GM21528 (cell line): ENCODE data around the gene ASIC2.

Experiments used
- ATAC-seq: cut with Tn5 transposase; IDR thresholded peaks from one replicate; pipeline ENCODE4 v1.9.1; 2021; ENCODE audit warnings: mild to moderate bottlenecking, moderate library complexity; ENCODE audit not compliant: unreplicated experiment, low FRiP score

The ASIC2 gene

GRCh38 chr17:33258296-33258695 is 34.8 kb downstream of the ASIC2 start:
- no peak for ATAC-seq

DNA sequence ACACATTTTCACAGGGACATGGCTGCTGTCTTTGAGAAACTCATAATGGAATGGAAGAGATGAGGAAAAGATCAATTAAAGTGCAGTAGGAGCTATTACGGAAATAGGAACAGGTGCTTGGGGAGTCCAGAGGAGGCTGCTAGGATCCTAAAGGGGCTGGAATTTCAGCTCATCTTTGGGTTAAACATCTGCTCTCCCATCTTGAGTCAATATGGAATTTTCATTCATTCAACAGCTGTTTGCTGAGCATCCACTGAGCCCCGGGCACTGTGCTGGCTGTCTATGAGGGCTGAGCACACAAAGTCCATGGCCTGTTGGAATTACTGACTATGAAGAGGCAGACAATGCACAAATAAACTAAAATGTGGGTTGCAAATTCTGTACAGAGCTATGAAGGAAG is 47.9 kb downstream of the ASIC2 start:
- no peak for ATAC-seq

- ATAC-seq: no peak
Observed at GRCh38 chr17:33243732-33244131, 49.4 kb downstream of the ASIC2 start.

- ATAC-seq: no peak
Observed at GRCh38 chr17:33242375-33243124, 50.5 kb downstream of the ASIC2 start.

DNA sequence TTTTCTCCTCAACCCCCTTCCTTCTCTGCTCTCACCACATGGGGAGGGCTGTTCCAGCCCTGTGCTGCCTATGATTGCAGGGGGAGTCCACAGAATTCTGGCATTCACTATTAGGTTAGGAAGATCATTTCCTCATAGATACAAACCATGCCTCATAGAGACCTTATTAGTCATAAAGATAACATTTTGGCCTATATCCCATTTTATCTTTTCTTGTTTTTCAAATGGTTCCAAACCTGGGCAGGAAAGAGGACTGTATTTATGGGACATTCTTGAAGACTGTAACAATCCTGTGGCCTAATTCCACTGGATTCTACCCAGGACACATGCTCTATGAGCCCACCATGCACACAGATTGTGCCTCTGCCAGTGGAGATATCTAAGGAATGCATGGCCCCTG is 51.7 kb downstream of the ASIC2 start:
- ATAC-seq: no peak

DNA sequence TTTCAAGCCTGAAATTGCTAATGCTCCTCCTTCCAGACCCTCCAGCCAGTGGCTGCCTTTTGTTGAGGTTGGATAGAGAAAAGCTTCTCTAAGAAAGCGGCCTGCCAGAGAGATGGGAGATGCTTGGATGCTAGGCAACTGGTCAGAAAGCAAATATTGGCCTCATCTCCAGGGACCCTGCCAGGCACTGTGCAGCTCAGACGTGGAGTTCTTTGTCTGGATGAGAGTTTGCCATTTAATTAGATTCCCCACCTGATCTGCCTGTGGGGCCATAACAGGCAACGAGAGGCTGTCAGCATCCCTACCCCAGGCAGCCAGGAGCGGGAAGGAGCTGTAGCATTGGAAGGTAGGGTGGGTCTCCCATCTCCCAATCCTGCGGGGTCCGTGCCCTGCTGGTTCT is 52.7 kb downstream of the ASIC2 start:
- no peak for ATAC-seq

GRCh38 chr17:33239702-33240101 is 53.4 kb downstream of the ASIC2 start:
- no peak for ATAC-seq

GRCh38 chr17:33234930-33235685 is 58.0 kb downstream of the ASIC2 start:
- no peak for ATAC-seq

DNA sequence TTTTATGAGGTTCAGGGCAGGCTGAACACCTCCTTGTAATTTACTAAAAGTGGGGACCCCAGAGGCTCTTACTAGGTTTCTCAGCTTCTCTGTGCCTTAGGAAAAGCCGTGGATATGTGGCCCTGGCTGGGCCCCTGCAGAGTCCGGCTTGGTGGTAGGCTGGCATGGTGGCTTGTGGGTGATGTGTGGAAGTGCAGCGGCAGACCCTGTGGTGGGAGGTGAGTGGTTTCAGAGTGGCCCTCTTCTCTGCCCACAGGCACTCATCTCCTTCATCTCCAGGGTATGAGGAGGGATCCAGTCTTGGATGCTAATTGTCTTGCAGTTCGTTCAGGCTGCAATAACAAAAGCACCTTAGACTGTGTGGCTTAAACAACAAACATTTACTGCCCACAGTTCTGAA is 58.9 kb downstream of the ASIC2 start:
- ATAC-seq: no peak

DNA sequence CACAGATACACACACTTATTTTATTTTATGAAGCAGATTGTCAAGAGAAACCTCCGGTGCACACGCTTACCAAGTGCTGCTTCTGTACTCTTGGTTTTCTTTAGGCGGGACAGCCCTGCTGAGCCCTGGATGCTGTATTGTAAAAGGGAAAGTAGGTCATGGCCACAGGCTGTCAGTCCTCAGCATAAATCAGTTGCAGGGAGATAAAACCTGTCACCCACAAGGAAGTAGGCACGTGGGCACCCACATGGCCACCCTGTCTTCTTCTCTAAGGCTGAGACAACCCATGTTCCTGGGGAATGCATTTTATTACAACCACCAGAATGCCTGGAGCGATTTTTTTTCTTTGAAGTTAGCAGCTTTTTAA is 59.3 kb downstream of the ASIC2 start:
- ATAC-seq: no peak

DNA sequence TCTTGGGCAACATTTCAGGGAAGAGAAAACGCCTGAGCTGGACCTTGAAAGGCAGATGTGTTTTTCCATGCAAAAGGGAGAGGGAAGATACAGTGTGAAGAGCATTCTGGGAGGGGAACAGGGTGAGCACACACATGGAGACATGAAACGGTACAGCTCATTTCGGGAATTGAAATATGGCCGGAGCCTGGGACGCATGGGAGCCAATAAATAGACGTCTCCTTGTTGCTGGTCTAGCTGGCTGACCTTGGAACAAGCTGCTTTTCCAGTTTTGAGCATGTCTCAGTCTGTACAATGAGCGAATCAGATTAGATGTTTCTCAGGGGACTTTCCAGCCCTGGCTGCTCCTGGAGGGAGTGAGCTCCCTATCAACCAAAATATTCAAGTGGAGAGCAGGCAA is 63.6 kb downstream of the ASIC2 start:
- no peak for ATAC-seq

- no peak for ATAC-seq
Observed at GRCh38 chr17:33229028-33229427, 64.1 kb downstream of the ASIC2 start.

DNA sequence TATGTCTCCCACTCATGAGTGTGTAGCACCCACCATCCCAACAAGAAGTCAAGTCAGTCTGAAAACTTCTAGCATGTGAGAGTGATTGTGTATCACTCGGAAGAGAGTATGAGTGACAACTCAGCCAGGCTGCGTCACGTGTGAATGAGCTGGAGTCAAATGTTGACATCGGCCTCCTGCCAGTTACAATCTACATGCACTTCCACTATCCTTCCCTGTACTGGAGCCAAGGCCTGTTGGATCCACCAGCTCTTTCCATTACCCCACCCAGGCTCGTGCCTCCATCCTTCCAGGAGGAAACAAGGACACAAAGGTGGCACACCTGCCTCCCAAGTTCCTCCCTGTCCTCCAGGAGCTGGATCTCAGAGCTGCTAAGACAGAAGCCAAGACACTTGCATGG is 64.5 kb downstream of the ASIC2 start:
- no peak for ATAC-seq

GRCh38 chr17:33227911-33228310 is 65.2 kb downstream of the ASIC2 start:
- ATAC-seq: no peak

- no peak for ATAC-seq
Observed at GRCh38 chr17:33225994-33226393, 67.1 kb downstream of the ASIC2 start.

DNA sequence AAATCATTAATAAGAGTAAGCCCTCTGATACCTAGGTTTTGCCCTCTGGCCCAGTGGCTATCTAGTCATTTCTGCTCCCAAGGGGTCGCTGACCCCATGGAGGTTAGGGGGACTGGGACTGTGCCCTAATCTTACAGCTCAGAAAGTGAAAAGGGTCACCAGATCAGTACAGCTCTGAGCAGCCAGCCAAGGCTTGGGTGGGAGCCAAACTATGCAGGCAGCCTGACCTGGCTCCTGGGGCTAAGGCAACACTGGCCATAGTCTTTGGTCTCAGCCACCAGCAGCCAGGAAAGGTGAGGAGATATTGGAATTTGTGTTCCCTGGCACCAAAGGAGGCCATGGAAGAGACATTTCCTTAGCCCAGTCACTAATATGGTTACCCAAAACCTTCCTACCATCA is 67.6 kb downstream of the ASIC2 start:
- no peak for ATAC-seq

DNA sequence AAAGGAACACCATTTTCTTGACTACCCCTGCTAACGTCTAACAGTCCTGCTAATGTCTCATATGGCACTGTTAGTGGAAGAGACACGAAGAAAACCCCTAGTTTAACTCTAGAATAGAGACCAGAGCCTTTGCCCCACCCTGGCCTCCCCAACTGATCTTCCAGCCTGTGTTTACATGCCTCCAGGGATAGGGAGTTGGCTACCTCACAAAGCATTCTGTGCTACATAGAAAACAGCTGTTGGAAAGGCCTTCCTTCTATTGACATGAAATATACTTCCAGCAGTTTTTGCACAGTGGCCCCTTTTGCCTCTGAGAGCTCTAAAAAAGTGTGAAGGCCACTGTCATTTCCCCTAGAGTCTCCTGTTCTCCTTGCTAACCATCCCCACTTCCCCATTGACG is 73.1 kb downstream of the ASIC2 start:
- no peak for ATAC-seq

- ATAC-seq: no peak
Observed at GRCh38 chr17:33218698-33219601, 74.1 kb downstream of the ASIC2 start.

DNA sequence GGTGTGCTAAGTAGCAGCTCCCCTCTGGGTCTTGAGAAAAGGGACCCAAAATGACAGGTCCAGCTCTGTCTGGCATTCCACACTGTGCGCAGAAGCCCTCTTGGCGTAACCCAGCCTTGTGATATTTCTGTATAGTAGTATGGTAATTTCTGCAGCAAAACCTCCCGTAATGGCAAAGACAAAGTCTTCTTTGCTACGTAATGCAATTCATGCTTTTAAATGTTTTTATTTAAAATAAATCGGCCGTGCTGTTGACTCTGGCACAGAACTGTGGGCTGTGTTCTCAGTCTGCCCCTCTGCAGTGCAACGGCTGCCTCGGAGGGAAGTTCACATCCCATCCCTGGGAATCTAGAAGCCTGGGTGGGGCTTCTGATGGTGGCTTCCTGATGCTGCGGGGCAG is 75.2 kb downstream of the ASIC2 start:
- no peak for ATAC-seq

GRCh38 chr17:33214996-33215395 is 78.1 kb downstream of the ASIC2 start:
- ATAC-seq: no peak

GRCh38 chr17:33210285-33210684 is 82.8 kb downstream of the ASIC2 start:
- no peak for ATAC-seq
